Measurements from ENCODE around the gene GPC2.
"Not testable (repeated sequence)": the region's sequence is repeated elsewhere in the genome, so short reads cannot be mapped to it uniquely, and the experiment has no call there.

GPC2 gene

GRCh38 chr7:100152937-100153666, 24.1 kb downstream of the GPC2 start:
- DNase-seq (ENCODE audit: low read depth in 2 of 2) = no peak

- DNase-seq (ENCODE audit: low read depth in 2 of 2) = no peak
These were observed 24.8 kb downstream of the GPC2 start for GRCh38 chr7:100152404-100152803.

- DNase-seq (ENCODE audit: low read depth in 2 of 2) = peak; percentile 83 to 96
These were observed 28.4 kb downstream of the GPC2 start, which contains the start of gene LAMTOR4 for GRCh38 chr7:100148559-100149328. LAMTOR4 (plus strand) TSS chr7:100148918; CDS start chr7:100148973, 55 bp downstream.

GRCh38 chr7:100148225-100148558, 29.0 kb downstream of the GPC2 start:
- no peak for DNase-seq (ENCODE audit: low read depth in 2 of 2)

GRCh38 chr7:100147278-100147677, 29.9 kb downstream of the GPC2 start:
- DNase-seq (ENCODE audit: low read depth in 2 of 2) = no peak

GRCh38 chr7:100146350-100146749, 30.8 kb downstream of the GPC2 start:
- DNase-seq (ENCODE audit: low read depth in 2 of 2) = not testable (repeated sequence)

GRCh38 chr7:100142461-100142860, 34.7 kb downstream of the GPC2 start:
- DNase-seq (ENCODE audit: low read depth in 2 of 2) = no peak

GRCh38 chr7:100141555-100141949, 35.6 kb downstream of the GPC2 start:
- no peak for DNase-seq (ENCODE audit: low read depth in 2 of 2)

GRCh38 chr7:100137851-100138760, 39.1 kb downstream of the GPC2 start:
- no peak for DNase-seq (ENCODE audit: low read depth in 2 of 2)

GRCh38 chr7:100132697-100133151, 44.5 kb downstream of the GPC2 start:
- DNase-seq (ENCODE audit: low read depth in 2 of 2) = peak in 1 of 2 donors; percentile 38

GRCh38 chr7:100132126-100132525, 45.1 kb downstream of the GPC2 start:
- DNase-seq (ENCODE audit: low read depth in 2 of 2) = no peak

- peak; percentile 56 to 72 for DNase-seq (ENCODE audit: low read depth in 2 of 2)
These were observed 46.4 kb downstream of the GPC2 start for GRCh38 chr7:100130608-100131453.

- DNase-seq (ENCODE audit: low read depth in 2 of 2) = not testable (repeated sequence)
These were observed 47.0 kb downstream of the GPC2 start for GRCh38 chr7:100130220-100130607.

- DNase-seq (ENCODE audit: low read depth in 2 of 2) = no peak
These were observed 48.6 kb downstream of the GPC2 start for GRCh38 chr7:100128637-100128963.

- DNase-seq (ENCODE audit: low read depth in 2 of 2) = no peak
These were observed 49.1 kb downstream of the GPC2 start for GRCh38 chr7:100127866-100128636.

GRCh38 chr7:100126931-100127865, 50.0 kb downstream of the GPC2 start, which contains the start of gene MBLAC1:
MBLAC1 (plus strand) TSS chr7:100126967; CDS start chr7:100127396, 429 bp downstream.
- peak; percentile 77 to 83 for DNase-seq (ENCODE audit: low read depth in 2 of 2)

- DNase-seq (ENCODE audit: low read depth in 2 of 2) = no peak
These were observed 50.8 kb downstream of the GPC2 start for GRCh38 chr7:100126239-100126930.
